OCI-LY3 (cell line): ENCODE results near the gene YTHDC1.

ENCODE experiments used
- CTCF ChIP-seq: fragments of 200-600, 300-600 bp; sonication (generic); IDR thresholded peaks from 2 replicates; pipeline ENCODE4 v1.5.1; 2014; ENCODE audit warnings: antibody characterized with exemption, low read length, low read depth
- EZH2phosphoT487 ChIP-seq: fragments of 200-600 bp; shearing (Covaris generic); IDR thresholded peaks from 2 replicates; pipeline ENCODE4 v1.6.1; 2018; ENCODE audit warnings: antibody characterized with exemption, mixed run types, low read depth

- no peak for TF ChIP-seq CTCF
- no peak for TF ChIP-seq EZH2phosphoT487
Measured at GRCh38 chr4:68304731-68305130, 45.2 kb downstream of the YTHDC1 start.
